Renal cortex interstitium (tissue), 11 donors: Measurements from ENCODE around the gene KCNC1. TPM values are rescaled to one million over a fixed set of nuclear protein-coding genes. Genes with fewer than 3 reads are reported as not detected.

Source experiments
- DNase-seq, 11 donors: peaks; one replicate each; pipeline ENCODE4 v3.0.0-alpha.2; 2013; ENCODE audit warnings: low read depth in 9 of 11, low spot score in 4 of 11; ENCODE audit errors: extremely low read depth in 1 of 11
- polyA plus RNA-seq, 3 donors: library from polyadenylated mRNA; unstranded; fragments of 120-200 nt; gene quantifications; one replicate each; pipeline ENCODE4 v1.2.1, GENCODE V29; 2013; ENCODE audit not compliant: insufficient read length in 3 of 3

The KCNC1 gene
- polyA plus RNA-seq, 3 donors, result 1.0 to 1.4 (median 1.1) TPM

DNA sequence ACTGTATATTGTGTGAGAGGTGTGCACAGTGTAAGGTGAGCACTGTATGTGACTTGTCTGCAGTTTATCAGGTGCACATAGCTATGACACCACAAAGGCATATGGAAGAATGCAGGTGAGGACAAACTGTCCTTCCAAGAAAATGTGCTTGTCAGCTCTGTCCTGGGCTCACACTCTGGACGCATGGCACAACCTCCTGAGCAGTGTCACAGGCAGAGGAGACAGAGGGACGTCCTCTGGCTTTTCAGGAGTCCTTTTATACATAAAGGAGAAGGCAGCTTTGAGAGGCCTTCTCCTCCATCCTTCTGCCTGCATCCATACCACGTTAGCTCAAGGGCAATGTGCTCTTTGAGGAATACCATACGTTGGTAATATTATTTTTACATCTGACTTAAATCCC, 22.7 kb upstream of the KCNC1 start:
- DNase-seq, result no peak

DNA sequence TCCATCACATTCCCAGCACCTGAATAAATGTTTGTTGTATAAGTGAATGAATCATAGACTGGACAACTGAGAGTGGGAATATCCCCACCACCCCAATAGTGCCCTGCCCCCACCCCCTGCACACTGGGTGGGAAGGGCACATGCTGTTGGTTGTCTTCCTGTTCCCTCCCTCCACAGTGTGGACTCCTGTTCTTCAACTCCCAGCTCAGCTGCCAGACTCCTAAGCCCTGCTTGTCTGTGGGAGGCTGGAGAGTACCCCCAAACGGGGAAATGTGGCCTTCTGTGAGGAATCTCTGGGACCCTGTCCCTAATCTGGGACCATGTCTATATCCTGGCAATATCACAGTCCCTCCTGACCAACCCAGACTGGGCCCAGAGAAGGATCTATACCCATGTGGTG, 20.7 kb upstream of the KCNC1 start:
- DNase-seq, result no peak

DNA sequence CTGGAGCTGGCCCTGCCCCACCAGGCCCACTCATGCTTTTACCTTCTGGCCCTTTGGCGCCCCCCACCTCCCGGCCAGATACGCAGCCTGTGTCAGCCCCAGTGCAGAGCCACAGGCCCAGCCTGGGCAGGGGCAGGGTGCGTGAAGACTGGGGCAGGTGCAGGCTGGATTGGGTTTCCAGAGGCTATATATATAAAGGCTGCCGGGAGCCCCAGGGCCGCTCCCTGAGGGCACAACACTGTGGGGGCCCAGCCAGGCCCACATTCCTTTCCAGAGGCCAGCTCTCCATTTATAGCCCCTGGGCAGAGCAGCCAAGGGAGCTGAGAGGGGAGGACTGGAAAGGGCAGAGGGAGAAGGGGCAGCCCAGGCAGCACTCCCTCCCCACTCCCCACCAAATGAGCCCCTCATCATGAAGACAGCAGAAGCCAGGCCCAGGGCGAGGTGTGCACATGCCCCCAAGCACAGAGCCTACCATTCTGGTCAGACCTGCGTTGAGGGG, 20.2 kb upstream of the KCNC1 start:
- no peak for DNase-seq

DNA sequence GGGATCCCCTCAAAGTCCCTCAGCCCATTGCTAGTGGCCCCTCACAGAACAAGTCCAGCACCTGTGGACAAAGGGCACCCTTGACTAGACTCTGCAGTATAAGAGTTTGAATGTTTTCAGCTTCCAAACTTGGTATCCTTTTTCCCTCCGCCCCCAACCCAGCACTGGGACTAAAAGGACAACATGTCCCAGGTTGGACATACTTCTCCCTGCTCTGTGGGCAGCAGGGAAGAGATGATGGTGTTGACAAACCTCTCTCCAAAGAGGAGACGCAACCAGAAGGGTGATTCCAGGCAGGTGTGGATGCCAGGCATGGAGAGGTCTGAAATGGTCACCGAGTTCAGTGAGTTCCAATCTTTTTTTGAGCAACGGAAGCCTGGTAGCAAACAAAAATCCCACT, 19.7 kb upstream of the KCNC1 start:
- no peak for DNase-seq

DNA sequence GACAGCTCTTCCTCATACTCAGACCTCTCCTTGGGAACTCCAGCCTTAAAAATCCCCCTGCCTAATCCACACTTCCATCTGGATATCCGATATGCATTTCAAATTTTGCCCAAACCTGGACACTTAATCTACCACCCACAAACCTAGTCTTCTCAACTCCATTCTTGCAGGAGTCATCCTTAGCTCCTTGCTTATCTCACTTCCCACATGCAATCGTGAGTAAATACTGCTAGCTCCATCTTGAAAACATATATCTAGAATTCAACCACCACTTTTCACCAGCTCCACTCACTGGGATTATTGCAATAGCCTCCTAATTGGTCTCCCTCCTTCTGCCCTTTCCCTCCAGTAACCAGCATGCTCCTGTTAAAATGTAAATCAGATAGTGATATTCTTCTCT, 17.8 kb upstream of the KCNC1 start:
- DNase-seq, result no peak

DNA sequence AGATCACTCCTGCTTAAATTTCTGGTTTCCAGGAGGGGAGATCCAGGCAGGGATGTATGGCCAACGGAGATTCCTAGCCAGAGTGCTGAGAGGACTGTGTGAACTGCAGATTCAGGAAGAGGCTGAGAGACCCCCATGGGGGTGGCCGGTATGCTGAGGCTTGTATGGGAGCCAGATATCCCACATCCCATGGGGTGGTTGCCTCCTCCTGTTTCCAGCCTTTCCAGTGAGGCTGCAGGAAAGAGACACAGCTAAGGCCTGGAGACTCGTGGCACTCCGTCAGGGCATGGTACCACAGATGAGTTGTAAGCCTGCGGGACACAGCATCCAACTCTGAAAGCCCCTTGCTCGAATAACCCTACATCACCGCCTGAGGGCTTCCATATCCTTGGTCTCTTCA, 16.6 kb upstream of the KCNC1 start:
- DNase-seq, result no peak

DNA sequence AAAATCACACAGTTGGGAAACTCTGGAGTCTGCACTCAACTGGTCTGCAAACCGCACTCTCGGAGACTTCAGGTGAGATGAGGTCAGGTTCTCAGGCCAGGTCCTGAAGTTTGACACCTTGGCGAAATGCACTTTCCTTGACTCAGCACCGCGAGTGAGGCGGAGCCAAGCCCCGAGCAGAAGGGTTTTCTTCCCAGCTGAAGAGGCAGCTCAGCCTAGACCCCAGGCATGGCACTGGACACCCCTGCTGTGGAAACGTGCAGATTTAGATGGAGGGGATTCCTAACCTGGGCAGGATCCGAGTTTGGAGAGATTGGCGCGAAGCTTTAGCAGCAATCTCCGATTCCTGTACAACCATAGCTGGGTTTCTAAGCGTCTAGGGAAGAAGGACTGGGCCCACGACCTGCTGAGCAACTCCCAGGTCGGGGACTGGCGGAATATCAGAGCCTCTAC, 16.0 kb upstream of the KCNC1 start:
- no peak for DNase-seq

DNA sequence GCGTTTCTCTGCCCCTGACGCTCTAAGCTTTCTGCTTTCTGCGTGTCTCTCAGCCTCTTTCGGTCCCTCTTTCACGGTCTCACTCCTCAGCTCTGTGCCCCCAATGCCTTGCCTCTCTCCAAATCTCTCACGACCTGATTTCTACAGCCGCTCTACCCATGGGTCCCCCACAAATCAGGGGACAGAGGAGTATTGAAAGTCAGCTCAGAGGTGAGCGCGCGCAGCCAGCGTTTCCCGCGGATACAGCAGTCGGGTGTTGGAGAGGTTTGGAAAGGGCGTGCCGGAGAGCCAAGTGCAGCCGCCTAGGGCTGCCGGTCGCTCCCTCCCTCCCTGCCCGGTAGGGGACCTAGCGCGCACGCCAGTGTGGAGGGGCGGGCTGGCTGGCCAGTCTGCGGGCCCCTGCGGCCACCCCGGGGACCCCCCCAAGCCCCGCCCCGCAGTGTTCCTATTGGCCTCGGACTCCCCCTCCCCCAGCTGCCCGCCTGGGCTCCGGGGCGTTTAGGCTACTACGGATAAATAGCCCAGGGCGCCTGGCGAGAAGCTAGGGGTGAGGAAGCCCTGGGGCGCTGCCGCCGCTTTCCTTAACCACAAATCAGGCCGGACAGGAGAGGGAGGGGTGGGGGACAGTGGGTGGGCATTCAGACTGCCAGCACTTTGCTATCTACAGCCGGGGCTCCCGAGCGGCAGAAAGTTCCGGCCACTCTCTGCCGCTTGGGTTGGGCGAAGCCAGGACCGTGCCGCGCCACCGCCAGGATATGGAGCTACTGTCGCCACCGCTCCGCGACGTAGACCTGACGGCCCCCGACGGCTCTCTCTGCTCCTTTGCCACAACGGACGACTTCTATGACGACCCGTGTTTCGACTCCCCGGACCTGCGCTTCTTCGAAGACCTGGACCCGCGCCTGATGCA, 15.3 kb upstream of the KCNC1 start, which contains the start of gene MYOD1:
MYOD1 (plus strand) TSS at position 544 of the 910 bp plus-strand sequence; CDS start at position 756, 212 bp downstream.
- DNase-seq, result no peak

DNA sequence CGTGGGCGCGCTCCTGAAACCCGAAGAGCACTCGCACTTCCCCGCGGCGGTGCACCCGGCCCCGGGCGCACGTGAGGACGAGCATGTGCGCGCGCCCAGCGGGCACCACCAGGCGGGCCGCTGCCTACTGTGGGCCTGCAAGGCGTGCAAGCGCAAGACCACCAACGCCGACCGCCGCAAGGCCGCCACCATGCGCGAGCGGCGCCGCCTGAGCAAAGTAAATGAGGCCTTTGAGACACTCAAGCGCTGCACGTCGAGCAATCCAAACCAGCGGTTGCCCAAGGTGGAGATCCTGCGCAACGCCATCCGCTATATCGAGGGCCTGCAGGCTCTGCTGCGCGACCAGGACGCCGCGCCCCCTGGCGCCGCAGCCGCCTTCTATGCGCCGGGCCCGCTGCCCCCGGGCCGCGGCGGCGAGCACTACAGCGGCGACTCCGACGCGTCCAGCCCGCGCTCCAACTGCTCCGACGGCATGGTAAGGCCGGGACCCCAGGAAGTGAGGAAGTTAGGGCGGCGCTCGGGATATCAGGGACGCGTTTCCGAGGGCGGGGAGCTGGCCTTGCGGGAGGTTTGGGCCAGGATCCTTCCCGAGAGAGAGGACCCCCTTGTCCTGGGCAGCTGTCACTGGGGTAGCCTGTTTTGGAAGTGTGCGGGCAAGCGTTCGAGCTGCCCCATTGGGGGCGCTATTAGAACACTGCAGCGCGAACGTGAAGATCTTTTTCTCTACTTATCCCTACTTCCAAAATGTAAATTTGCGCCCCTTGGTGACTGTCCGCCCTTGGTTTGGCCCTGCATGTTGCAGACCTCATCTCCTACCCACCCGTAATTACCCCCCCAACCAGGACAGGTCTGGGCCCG, 14.4 kb upstream of the KCNC1 start:
- no peak for DNase-seq

DNA sequence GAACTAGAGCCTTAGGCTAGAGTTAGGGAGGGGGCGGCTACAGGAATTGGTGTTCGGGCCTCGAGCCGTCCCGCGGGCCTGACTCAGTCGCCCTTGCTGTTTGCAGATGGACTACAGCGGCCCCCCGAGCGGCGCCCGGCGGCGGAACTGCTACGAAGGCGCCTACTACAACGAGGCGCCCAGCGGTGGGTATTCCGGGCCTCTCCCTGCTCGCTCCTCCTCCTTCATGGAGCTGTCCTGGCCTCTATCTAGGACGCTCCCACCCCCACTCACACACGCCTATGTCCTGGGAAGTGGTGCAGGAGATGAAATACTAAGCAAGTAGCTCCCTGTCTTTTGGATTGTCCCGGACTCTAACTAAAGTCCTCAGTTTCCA, 13.8 kb upstream of the KCNC1 start:
- DNase-seq, result no peak

DNA sequence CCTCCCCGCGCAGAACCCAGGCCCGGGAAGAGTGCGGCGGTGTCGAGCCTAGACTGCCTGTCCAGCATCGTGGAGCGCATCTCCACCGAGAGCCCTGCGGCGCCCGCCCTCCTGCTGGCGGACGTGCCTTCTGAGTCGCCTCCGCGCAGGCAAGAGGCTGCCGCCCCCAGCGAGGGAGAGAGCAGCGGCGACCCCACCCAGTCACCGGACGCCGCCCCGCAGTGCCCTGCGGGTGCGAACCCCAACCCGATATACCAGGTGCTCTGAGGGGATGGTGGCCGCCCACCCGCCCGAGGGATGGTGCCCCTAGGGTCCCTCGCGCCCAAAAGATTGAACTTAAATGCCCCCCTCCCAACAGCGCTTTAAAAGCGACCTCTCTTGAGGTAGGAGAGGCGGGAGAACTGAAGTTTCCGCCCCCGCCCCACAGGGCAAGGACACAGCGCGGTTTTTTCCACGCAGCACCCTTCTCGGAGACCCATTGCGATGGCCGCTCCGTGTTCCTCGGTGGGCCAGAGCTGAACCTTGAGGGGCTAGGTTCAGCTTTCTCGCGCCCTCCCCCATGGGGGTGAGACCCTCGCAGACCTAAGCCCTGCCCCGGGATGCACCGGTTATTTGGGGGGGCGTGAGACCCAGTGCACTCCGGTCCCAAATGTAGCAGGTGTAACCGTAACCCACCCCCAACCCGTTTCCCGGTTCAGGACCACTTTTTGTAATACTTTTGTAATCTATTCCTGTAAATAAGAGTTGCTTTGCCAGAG, 13.2 kb upstream of the KCNC1 start:
- DNase-seq, result no peak

DNA sequence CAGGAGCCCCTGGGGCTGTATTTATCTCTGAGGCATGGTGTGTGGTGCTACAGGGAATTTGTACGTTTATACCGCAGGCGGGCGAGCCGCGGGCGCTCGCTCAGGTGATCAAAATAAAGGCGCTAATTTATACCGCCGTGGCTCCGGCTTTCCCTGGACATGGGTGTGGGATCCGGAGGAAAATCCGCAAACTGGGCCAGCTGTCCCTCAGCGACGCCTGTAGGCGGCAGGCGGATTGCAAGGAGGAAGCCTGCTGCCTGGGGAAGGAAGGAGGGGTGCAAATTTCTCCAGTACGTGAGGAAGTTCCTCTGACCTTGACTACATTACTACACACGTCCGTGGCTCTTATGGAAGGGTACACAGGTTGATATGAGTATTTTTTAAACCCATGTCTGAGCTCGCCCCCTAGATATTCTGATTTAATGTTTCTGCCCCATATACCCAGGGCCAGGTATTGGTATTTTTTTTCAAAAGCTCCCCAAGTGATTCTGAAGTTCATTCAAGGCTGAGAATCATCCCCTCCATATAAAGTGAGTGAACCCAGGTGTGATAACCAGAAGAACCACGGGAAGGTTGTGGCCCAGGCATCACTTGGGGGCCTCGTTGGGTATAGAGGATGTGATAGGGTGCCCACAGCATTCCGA, 12.5 kb upstream of the KCNC1 start:
- no peak for DNase-seq

DNA sequence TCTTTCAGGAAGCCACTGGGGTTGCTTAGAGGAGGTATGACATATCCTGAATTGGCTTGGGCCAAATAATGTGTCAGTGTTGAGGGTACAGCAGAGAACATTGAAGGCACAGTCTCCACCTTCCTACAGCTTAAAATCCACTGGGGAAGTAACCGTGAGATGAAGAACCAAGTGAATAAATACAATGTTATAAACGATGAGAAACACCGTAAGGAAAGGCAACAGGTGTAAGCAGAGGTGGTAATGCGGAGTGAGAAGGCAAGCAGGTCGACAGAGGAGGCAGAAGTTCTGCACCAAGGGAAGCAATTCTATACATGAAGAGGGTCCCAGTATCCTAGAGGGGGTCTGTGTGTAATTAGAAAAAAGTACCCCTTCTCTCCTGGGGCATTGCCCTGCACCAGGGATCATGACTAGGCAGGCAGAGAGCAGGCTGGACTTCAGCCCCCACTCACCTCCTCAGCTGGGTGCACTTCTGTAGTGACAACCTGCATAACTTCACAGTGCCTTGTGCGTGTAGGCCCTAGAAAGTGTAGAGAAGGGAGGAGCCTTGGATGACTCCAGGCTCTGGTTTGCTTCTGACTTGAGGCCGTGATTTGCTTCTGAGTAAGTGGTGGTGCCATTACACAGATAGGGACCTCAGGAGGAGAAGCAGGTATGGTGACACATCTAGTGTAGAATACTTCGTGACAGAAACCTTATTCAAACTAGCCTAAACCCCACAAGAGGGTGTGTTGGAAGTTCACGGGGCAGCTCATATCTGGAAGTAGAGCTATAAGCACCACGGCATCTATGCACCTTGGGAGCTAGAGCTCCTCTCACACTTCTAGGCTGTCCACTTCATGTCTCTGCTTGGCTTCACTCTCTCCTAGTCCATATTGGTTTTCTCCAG, 10.3 kb upstream of the KCNC1 start:
- DNase-seq, result no peak

DNA sequence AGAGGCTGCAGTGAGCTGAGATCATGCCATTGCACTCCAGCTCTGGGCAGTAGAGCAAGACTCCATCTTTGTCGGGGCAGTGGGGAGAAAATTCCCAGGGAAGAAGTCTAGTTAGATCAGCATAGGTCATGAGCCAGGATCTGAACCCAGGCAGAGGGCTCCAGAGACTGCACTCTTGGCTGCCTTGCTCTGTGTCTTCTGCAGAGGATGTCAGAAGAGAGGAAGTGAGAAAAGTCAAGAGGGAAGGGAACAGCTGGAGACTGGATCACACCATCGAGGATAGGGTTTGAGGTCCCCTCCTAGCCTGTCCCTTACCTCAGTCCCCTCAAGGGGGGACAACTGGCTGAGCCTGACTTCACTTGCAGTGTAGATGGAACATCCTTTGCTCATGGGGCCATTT, 9.4 kb upstream of the KCNC1 start:
- no peak for DNase-seq

DNA sequence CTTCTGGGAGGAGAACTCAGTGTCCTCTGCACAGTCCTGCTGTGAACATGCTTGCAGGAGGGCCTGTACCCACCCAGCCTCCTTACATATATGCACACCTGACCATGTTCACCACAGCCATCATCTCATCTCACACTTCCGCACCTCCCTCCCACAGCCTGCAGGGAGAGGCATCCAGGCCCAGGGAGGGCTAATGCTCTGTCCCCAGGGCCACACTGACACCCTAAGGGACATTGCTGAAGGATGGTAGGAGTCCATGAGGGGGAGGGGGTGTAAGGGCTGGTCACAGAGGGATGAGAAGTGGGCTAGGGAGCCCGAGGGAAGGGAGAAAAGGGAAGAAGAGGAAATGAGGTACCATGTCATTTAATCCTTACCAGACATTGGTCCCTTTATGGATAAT, 4.4 kb upstream of the KCNC1 start:
- no peak for DNase-seq

DNA sequence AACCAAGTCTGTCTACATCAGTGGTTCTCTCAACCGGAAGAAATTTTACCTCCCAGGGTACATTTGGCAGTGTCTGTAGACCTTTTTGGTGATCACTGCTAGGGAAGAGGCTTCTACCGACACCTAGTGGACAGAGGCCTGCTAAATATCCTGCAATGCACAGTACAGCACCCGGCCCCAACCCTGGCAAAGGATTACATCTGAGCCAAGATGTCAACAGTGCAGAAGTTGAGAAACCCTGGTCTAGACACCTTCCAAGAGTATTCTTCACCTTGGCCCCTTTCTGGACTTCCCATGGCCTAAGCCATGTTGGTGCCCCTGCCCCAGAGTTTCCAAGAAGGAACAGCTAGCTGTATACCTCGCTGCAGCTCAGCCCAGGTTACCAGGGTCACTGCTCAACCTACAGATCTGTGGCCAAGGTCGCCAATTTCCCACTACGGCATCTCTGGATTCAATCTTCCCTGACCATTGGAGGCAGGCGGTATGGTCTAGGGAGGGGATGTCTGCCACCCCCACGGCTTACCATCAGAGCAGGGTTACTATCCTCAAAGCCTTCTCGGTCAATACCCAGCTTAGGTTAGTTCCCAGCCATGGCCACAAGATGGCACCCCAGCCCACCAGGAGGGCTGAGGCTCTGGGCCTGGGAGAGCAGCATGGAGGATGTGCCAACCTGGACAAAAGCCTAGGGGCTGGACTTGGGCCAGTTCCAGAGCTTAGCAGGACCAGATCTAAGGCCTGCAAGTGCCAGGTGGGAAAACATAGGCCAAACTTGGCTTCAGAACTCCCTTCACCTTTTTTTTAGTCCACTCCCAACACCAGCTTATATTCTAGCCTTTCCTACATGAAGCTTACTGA, 3.7 kb upstream of the KCNC1 start:
- peak in 9 of 11 donors; percentile 46 to 73 (median 64) for DNase-seq

DNA sequence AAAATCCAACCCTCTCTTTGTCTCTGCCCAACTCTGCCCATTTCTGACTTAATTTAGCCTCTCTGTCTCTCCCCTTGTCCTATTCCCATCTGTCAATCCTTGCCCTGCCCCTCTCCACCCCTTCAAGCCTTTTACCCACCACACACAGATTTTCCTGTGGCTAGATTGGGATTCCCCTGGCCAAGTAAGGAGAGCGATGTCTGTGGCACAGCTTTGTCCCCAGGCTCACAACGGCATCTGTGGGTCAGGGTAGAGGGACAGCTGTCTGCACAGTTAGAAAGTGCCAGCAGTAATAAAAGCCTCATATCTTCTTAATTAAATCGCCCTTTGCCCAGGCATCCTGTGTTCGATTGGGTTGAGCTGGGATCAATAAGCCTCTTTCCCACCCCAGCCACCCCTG, 1.3 kb upstream of the KCNC1 start:
- DNase-seq, result no peak
